ENCODE data around the gene CCHCR1.

DNA sequence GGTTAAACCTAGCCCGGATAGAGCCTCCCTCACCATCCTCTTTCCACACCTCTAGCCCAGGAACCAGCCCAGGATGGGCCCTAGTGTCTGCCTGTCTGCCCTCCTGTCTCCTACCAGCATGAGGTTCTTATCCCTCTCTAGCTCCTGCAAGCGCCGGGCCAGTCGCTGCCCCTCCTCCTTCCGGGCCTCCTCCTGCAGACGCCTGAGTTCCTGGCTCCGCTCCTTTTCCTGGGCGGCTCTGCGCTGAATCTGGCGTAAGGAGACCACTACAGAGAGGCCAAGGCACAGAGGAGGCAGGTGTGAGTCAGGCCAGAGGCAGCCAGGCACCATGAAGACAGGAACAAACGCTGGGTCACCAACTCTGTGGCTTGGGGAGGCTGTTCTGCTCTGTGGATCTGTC, 14.5 kb downstream of the CCHCR1 start:
- TF ChIP-seq, protein P1, sequence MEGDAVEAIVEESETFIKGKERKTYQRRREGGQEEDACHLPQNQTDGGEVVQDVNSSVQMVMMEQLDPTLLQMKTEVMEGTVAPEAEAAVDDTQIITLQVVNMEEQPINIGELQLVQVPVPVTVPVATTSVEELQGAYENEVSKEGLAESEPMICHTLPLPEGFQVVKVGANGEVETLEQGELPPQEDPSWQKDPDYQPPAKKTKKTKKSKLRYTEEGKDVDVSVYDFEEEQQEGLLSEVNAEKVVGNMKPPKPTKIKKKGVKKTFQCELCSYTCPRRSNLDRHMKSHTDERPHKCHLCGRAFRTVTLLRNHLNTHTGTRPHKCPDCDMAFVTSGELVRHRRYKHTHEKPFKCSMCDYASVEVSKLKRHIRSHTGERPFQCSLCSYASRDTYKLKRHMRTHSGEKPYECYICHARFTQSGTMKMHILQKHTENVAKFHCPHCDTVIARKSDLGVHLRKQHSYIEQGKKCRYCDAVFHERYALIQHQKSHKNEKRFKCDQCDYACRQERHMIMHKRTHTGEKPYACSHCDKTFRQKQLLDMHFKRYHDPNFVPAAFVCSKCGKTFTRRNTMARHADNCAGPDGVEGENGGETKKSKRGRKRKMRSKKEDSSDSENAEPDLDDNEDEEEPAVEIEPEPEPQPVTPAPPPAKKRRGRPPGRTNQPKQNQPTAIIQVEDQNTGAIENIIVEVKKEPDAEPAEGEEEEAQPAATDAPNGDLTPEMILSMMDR (conservative IDR thresholded peaks at IDR 0.05; ENCODE audit: low read depth, low read length): no peak
- TF ChIP-seq EZH2 (IDR thresholded peaks at IDR 0.05; ENCODE audit: low read length, unreplicated experiment): no peak
- TF ChIP-seq EZH2phosphoT487 (IDR thresholded peaks at IDR 0.05; ENCODE audit: borderline replicate concordance, low read length): no peak
